Right atrium auricular region (tissue), 2 donors: ENCODE measurements around the gene ANKH. TPM values are rescaled to one million over a fixed set of nuclear protein-coding genes. Genes with fewer than 3 reads are reported as not detected.
"Not testable (repeated sequence)": the region's sequence is repeated elsewhere in the genome, so short reads cannot be mapped to it uniquely, and the experiment has no call there.

ENCODE experiments used
- DNase-seq: peaks from one replicate; pipeline ENCODE4 v3.0.0-alpha.2; 2019; ENCODE audit warnings: low spot score
- H3K27ac ChIP-seq, 2 donors: fragments of 200-600 bp; sonication (generic); 1 replicate in 1 of 2; 2 replicates in 1 of 2; pipeline ENCODE4 v1.5.1; 2016 to 2019
- H3K27me3 ChIP-seq, 2 donors: fragments of 200-600 bp; sonication (generic); one replicate each; pipeline versions ENCODE4 v1.5.1 to v1.6.0; 2017 to 2019
- H3K36me3 ChIP-seq: fragments of 200-600 bp; sonication (generic); one replicate; pipeline ENCODE4 v1.5.1; 2016
- H3K4me1 ChIP-seq, 2 donors: fragments of 200-600 bp; sonication (generic); one replicate each; pipeline versions ENCODE4 v1.5.1 to v1.6.0; 2017 to 2019
- H3K4me3 ChIP-seq, 2 donors: fragments of 200-600 bp; sonication (generic); 1 replicate in 1 of 2; 2 replicates in 1 of 2; pipeline ENCODE4 v1.5.1; 2017 to 2019; ENCODE audit warnings: mild to moderate bottlenecking in 1 of 2, moderate library complexity in 1 of 2
- H3K9me3 ChIP-seq, 2 donors: fragments of 200-600 bp; sonication (generic); one replicate each; pipeline ENCODE4 v1.5.1; 2019
- CTCF ChIP-seq, 2 donors: fragments of 200-600 bp; sonication (generic); IDR thresholded peaks; one replicate each; pipeline ENCODE4 v1.5.1; 2019; ENCODE audit warnings: antibody characterized with exemption in 2 of 2
- total RNA-seq, 2 donors: library from RNA; depleted of rRNA; stranded (reverse); fragments of >200 nt; gene quantifications; one replicate each; pipeline ENCODE4 v1.1.0, GENCODE V29; 2016

The ANKH gene
- total RNA-seq, 2 donors from 2014 or later, result 52.3 to 80.4 TPM

GRCh38 chr5:14801792-14802191 is 69.8 kb downstream of the ANKH start:
- Histone ChIP-seq H3K9me3 (no peaks in the 10 kb centered on the region), H3K36me3 (no peaks in the 10 kb centered on the region), H3K27me3 (no peaks in the 10 kb centered on the region), H3K4me1 (peaks cover 0 to 21% of the 10 kb centered on the region in 2 donors), H3K27ac (no peak overlapping the region), H3K4me3 (no peak overlapping the region)
- DNase-seq, result no peak
- TF ChIP-seq CTCF (IDR thresholded peaks at IDR 0.05), result no peak

- H3K27ac ChIP-seq, H3K4me3 ChIP-seq, H3K36me3 ChIP-seq, DNase-seq, H3K27me3 ChIP-seq, H3K9me3 ChIP-seq: not testable (repeated sequence)
- H3K4me1 ChIP-seq, result peaks cover 0 to 13% of the 10 kb centered on the region in 2 donors
Measured at GRCh38 chr5:14797385-14797784, 74.2 kb downstream of the ANKH start.

- no peak for DNase-seq
- no peaks in the 10 kb centered on the region for H3K36me3 ChIP-seq
- no peak overlapping the region for H3K27ac ChIP-seq
- H3K9me3 ChIP-seq, result no peaks in the 10 kb centered on the region
- TF ChIP-seq CTCF (IDR thresholded peaks at IDR 0.05), result no peak
- H3K4me3 ChIP-seq, result no peak overlapping the region
- H3K4me1 ChIP-seq, result peaks cover 0 to 12% of the 10 kb centered on the region in 2 donors
- H3K27me3 ChIP-seq, result no peaks in the 10 kb centered on the region
Measured at GRCh38 chr5:14794583-14795230, 76.9 kb downstream of the ANKH start.

- Histone ChIP-seq H3K4me3 (no peak overlapping the region), H3K27ac (no peak overlapping the region), H3K4me1 (peaks cover 0 to 5% of the 10 kb centered on the region in 2 donors), H3K36me3 (no peaks in the 10 kb centered on the region), H3K9me3 (no peaks in the 10 kb centered on the region), H3K27me3 (no peaks in the 10 kb centered on the region)
- no peak for DNase-seq
- TF ChIP-seq CTCF (IDR thresholded peaks at IDR 0.05), result no peak
Measured at GRCh38 chr5:14793851-14794250, 77.7 kb downstream of the ANKH start.

GRCh38 chr5:14790911-14791310 is 80.7 kb downstream of the ANKH start:
- Histone ChIP-seq H3K4me3 (no peak overlapping the region), H3K9me3 (no peaks in the 10 kb centered on the region), H3K27ac (peak overlapping the region in 1 of 2 donors; percentile 12), H3K4me1 (peaks cover 0 to 5% of the 10 kb centered on the region in 2 donors), H3K36me3 (no peaks in the 10 kb centered on the region), H3K27me3 (no peaks in the 10 kb centered on the region)
- DNase-seq, result no peak
- TF ChIP-seq CTCF (IDR thresholded peaks at IDR 0.05), result no peak

- Histone ChIP-seq H3K4me1 (peaks cover 0 to 5% of the 10 kb centered on the region in 2 donors), H3K27ac (peak overlapping the region in 1 of 2 donors; percentile 15), H3K4me3 (no peak overlapping the region)
Measured at GRCh38 chr5:14790220-14790619, 81.4 kb downstream of the ANKH start.

More at GRCh38 chr5:14790220-14790619, 81.4 kb downstream of the ANKH start:
- H3K9me3 ChIP-seq, result no peaks in the 10 kb centered on the region
- no peaks in the 10 kb centered on the region for H3K27me3 ChIP-seq
- no peak for TF ChIP-seq CTCF (IDR thresholded peaks at IDR 0.05)
- no peak for DNase-seq
- no peaks in the 10 kb centered on the region for H3K36me3 ChIP-seq
